CD4-positive, alpha-beta T cell treated with Interferon gamma for 1 hour (primary cell): ENCODE data around the gene ZNF518B.
A peak's percentile ranks its signal among the peaks of the same experiment; 100 is the strongest.
"Not testable (repeated sequence)": the region's sequence is repeated elsewhere in the genome, so short reads cannot be mapped to it uniquely, and the experiment has no call there.

ENCODE experiments used
- DNase-seq: peaks from one replicate; pipeline ENCODE4 v3.0.0-alpha.2; 2020

ZNF518B gene

DNA sequence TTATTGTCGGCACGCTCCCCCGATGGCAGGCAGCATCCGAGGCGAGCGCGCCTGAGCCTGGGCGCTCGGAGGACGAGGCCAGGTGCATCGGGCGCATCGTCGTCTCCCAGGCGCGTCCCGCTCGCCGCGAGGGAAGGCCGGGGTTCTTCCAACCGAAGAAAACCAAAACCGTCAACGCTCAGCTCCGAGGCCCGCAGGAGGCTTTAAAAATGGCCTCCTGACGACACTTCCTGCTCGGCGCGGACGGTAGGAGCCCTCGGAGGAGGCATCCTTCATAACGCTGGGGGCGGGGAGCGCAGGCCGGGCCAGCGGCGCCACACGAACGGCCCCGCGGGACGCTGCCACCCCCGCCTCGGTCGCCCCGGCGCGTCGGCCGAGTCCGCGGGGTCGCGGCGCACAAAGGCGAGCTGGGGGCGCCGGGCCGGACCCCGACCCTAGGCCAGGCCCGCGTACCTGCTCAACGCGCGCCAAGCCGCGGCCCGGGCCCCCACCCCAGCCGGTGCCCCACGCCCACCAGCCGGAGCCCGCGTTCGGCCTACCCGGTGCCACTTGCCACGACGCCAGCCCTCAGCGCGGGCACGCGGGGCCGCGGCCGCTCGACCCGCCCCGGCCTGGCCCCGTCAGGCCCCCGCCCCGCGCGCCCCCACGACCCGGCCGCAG is 501 bp downstream of the ZNF518B start:
- DNase-seq, result peak; percentile 63

DNA sequence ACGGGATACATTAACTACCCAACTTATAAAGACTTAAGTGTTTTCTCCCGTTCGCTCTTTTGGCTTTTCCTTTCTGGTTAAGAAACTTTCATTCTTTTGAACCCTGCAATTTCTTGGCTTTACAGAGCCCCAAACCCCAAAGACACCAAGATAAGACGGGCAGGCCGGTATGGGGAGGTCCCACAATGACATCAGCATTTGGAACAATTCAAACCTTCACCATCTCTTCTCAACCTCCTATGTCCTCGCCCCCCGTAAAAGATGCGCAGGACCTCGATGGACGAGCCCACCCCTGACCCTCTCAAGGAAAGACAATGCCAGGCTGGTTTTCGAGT is 999 bp downstream of the ZNF518B start:
- no peak for DNase-seq

DNA sequence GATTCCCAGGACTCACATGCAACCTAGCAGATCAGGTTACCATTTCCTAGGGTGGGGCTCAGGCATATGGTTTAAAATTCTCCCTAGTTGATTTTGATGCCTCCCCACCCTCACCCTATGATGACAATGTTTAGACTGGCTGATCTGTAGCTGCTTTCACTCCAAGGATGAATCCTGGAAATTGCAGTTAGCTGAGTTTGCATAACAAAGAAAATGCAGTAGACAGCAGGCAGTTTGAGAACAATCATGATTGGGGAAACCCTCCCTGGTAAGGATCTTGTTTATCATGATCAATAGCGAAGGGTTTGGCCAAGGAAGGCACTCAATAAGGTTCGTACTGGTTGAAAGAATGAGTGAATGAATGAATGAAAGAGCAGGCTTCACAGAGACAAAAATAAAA is 2.1 kb downstream of the ZNF518B start:
- no peak for DNase-seq

DNA sequence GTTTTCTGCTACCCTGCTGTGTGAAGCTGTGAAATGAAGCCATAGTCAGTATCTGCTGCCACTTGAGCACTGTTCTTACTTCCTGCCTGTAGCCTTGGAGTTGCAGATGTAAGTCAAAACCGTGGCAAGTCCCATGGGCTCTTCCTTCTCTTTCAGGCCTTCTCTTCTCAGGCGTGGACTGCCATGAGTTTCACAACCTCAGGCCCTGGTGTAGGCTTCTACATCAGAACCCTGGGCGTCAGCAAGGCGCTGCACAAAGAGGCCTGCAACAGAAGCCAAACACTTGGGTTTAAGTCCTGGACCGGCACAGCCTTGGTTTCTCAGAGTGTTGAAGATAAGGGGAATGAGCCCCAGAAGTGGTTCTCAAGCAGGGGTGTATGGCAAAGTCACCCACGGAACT is 2.5 kb downstream of the ZNF518B start:
- no peak for DNase-seq

DNA sequence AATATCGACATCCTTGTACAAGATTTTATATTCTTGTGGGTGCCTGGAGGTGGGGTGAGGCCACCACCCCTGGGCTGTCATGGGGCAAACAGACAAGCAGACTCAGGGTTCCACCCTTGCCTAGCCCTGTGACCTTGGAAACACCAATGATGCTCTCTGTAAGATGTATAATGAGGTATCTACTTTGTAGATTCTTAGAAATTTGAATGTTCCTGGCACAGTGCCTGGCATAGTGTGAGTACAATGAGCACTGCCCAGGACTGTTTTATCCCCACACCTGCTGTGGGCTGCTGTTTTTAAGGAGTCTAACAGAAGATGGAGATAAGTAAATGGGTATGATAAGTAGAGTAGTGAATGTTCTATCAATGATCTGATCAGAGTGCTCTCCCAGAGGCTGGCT is 3.1 kb downstream of the ZNF518B start:
- no peak for DNase-seq

DNA sequence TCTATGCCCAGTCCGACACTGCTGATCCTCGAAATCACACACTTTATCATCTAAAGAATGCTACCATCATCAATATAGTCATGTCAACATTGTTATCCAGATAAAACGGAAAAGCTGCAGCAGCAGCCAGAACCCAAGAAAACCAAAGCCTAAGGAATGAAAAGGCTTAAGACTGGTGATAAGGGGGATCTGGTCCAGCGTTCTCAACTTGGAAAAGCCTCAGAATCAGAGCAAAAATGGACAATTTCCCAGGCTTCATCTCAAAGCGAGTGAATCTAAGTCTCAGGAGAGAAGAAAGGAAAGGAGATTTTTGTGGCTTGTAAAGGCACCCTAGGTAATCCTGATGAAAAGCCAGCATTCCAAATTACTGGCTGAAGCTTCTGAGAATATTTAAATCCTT is 8.2 kb downstream of the ZNF518B start:
- no peak for DNase-seq

DNA sequence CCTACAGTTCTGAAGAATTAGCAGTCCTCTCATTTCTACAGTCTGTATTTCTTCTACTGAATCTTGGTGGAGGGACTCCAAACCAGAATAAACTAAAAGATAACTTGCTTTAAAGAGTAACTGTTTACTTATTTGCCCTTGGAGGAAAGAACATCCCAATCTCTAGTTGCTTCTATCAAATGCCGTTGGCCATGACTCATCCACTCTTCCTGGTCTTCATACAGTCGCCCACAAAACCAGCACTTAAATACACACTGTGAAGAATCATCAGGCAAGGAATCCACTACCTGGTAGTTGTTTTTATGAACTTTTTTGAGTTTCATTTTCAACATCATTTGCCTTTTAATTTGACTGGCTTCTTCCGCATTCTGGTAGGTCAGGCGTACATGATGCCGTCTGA is 14.2 kb downstream of the ZNF518B start:
- no peak for DNase-seq

DNA sequence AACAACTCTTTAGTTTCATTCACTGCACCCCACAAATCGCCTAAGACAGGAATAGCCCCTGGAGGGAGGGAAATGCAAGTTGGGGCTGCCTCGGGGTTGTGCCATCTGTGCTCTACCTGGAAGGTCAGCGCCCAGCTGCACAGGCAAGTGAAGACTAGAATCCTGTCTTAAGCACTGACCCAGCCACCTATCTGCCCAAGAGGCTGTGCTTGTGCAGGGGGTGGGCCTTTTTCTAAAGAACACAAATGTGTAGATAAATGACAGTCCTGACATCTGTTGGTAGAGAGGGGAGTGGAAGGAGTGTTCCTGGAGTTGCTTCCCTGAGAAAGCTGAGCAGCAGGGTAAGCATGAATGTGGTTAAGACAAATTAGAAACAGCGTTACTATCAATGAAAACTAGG is 15.7 kb downstream of the ZNF518B start:
- DNase-seq, result no peak

DNA sequence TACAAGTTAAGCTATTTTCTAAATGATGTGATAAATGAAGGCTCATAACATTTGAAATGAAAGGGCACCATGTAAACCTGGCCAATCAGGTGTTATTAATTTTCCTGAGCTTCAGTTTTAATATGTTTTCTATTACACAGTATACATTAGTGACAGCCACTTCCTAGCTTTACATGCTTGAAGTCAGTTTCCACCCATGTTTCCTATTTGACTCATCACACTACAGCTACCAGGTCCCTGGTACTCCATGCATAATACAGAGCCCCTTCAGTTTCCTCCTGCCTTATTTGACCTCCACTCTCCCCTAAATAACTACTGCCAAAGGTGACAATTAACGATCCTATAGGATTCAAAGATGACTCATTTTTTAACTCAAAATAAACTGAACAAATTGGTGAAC is 18.3 kb downstream of the ZNF518B start:
- DNase-seq, result no peak

DNA sequence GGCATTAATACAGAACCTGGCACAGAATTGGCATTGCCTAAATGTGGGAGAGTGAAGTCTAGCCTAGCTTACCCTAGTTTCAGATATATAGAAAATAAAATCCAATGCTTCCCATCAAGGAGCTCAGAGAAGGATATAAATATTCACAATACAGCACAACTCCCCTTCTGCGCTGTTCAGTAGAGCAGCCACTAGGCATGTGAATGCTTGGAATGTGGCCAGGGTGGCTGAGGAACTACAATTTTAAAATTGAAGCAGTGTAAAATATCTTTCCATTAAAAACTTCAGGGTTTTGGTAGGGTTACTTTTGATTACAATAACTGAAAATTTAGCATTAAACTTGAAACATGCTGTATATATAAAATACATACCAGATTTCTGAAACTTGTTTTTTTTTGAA is 19.5 kb downstream of the ZNF518B start:
- no peak for DNase-seq

DNA sequence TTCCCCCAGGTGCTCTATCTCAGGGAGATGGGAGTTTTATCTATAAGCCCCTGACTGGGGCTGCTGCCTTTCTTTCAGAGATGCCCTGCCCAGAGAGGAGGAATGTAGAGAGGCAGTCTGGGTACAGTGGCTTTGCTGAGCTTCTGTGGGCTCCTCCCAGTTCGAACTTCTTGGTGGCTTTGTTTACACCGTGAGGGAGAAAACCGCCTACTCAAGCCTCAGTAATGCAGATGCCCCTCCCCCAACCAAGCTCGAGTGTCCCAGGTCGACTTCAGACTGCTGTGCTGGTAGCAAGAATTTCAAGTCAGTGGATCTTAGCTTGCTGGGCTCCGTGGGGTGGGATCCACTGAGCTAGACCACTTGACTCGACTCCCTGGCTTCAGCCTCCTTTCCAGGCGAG is 29.5 kb downstream of the ZNF518B start:
- not testable (repeated sequence) for DNase-seq

DNA sequence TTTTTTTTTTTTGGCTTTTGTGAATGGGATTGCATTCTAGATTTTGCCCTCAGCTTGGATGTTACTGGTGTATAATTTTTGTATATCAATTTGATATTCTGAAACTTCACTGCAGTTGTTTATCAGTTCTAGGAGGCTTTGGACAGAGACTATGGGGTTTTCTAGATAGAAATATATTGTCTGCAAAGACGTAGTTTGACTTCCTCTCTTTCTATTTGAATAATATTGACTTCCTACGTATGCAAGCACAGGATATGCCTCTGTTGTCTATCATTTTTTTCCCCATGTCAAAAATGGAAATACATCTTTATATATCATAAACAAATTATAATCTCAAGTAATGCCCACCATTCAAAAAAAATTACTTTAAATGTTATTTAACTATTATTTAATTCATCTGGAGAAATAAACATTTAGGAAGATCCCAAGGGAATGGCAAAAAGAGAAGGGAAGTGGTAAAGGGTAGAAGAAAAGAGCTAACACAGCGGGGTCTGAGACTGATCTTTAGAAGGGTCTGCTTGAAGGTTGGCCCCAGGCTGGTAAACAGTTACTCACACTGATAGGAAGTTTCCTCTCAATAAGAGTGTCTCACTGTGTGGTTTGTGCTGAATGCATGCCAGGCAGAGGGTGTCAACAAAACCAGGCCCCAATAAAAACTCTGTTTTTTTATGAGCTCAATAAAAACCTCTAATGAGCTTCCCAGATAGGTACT is 35.7 kb downstream of the ZNF518B start:
- DNase-seq, result no peak

DNA sequence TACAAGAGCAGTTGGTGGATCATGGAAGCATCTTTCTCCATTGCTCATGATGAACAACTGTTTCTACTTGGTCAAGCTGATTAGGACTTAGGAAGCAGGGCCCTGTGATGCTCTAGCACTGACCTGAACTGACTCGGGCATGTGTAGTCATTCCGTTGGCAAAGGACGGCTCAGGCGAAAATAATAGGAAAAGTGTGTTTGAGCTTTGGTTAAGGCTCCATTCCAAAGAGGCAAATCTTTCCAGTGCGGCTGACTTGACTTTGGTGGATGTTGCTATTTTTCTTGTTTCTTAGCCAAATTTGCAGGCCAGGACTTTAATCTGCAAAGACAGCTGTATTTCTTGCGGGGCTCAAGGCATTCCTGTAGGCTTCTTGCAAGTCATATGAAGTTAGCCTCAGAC is 39.5 kb downstream of the ZNF518B start:
- no peak for DNase-seq

DNA sequence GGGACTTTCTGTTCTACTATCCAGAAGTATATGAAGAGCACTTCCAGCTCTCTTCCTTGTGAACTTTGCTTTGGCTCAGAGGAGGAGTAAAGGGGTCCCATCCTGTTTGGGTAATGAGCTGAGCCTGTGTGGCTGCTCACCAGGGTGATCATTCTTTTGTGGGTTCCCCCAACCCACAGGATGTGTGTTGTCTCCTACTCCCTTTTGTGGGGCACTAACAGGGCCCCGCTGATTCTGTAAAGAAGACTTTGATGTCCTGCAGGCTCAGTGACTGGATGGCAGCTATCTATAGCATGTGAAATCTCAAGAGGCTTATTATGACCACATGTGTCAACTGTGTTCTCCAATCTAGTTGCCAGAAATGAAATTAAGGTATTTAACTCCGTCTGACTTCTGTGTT is 40.8 kb downstream of the ZNF518B start:
- DNase-seq, result peak; percentile 31

DNA sequence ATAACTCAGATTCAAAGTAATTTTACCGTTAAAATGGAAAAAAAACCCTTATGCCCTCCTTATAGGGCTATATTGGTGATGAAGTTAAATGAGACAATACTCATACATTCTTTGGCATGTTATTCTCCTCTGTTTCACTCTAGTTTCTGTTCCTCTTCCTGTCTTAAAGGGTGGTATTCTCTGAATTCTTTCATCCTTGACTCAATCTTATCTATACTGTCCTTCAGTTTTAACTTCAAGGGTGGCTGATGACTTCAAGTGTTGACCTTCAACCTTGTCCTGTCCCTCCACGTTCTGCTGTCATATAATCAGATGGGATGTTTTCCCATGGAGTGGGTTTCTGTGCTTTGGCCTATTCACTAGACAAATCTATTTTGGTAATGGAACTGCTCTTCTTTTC is 44.0 kb downstream of the ZNF518B start:
- no peak for DNase-seq

DNA sequence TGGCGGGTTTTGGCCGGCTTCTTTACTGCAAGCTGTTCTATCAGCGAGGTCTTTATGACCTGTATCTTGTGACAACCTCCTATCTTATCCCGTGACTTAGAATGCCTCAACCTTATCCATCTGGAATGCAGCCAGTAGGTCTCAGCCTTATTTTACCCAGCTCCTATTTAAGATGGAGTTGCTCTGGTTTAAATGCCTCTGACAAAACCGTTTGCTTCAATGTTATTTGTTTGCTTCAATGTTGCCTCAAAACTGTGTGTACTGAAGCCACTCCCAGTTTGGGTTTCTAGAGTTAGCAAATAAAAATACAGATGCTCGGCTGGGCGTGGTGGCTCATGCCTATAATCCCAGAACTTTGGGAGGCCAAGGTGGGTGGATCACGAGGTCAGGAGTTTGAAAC is 51.6 kb downstream of the ZNF518B start:
- no peak for DNase-seq

DNA sequence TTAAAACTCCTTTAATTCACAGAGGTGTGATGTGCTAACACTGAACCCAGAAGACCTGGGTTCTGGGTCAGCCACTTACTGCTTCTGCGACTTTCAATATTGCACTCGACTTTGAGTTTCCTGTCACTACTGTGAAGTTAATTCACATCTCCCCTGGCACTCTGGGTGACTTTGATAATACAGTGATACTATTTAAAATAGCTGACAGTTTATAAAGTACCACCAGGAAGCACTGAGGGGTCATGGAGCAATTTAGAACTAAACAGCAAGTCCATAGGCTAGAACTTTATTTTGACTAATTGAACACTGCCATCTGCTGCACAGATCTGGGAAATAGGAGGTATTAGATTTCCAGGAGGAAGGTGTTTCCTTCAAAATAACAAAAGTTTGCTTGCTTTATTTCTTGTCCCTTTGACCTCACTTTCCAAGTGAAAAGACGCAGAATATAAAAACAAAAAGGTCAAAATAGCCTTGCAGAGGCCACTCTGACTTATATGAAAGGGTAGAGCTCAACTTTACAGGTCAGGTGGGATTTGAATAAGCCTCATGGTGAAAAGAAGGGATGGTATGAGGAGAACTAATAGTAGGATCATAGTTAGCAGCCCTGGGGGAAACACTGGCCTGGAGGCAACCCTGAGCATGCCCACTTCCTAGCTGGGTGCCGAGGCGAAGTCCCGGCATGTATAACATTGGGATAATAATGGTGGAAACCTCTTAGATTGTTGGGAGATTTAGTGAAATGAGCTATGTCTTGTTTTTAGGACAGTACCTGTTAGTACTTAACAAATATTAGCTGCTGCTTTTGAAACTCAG is 53.4 kb downstream of the ZNF518B start:
- no peak for DNase-seq

DNA sequence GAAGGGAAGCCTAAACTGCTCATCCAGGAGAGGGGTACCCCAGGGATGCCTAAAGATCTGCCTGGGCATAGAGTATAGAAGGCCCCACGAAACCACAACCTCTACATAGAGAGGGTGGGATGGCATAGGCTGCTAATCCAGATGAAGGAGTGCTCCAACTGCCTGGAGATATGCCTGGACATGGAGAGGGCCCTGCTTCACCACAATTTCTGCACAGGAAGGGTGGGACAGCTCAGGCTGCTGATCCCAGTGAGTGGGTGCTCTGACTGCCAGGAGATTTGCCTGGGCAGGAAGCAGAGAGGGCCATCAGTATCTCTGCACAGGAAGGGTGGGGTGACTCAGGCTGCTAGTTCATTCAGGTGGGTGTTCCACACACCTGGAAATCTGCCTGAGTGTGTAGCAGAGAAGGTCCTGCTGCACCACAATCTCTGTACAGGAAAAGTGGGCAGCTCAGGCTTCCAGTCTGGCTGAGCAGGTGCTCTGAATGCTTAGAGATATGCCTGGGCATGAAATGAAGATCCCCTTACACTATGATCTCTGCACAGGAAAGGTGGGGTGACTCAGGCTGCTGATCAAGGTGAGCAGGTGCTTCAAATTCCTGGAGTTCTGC is 61.1 kb downstream of the ZNF518B start:
- DNase-seq, result no peak
